ENCODE measurements around the gene FAM163A.

DNA sequence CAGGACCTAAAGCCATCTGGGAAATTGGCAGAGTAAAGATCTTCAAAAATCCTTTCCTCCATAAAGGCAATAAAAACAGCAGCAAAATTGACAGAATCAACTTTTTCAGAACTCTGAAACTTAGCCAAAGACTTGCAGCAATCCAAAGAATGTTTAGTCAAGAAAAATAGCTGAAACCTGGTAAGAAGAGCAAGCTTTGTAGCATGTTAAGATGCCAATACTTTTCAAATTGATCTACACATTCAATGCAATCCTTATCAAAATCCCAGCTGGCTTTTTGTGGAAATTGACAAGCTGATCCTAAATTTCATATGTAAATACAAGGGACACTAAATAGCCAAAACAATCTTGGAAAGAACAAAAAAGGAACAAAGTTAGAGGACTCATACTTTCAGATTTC lies 23.8 kb upstream of the FAM163A start:
- no peak for TF ChIP-seq POLR2AphosphoS5 (IDR thresholded peaks at IDR 0.05; ENCODE audit: low read depth, low read length)
- no peak for TF ChIP-seq POLR2A (IDR thresholded peaks at IDR 0.05; ENCODE audit: low read depth, low read length)

Data from GM12892 (cell line).